GM23338 (cell line): ENCODE data around the gene SDHAF1. TPM values are rescaled to one million over a fixed set of nuclear protein-coding genes. Genes with fewer than 3 reads are reported as not detected.
A peak's percentile ranks its signal among the peaks of the same experiment; 100 is the strongest.

ENCODE experiments used
- ATAC-seq: fragments of 200-7000 bp; cut with Tn5 transposase; 3 replicates; pipeline ENCODE4 v1.9.1; 2020
- DNase-seq: peaks from one replicate; pipeline ENCODE4 v3.0.0-alpha.2; 2015; ENCODE audit warnings: low spot score
- H2AFZ ChIP-seq: fragments of 200-600 bp; sonication (generic); 2 replicates; pipeline ENCODE4 v1.8.0; 2016; ENCODE audit warnings: antibody characterized with exemption, mild to moderate bottlenecking, moderate library complexity
- H3F3A ChIP-seq: fragments of 200-600 bp; sonication (generic); replicated peaks from 2 replicates; pipeline ENCODE4 v1.8.0; 2017; ENCODE audit warnings: antibody characterized with exemption, mixed run types, low read depth
- H3K27ac ChIP-seq: fragments of 200-600 bp; sonication (generic); 2 replicates; pipeline ENCODE4 v1.6.1; 2016; ENCODE audit warnings: low read depth
- H3K27me3 ChIP-seq: fragments of 200-600 bp; sonication (generic); 2 replicates; pipeline ENCODE4 v1.8.0; 2016; ENCODE audit warnings: mild to moderate bottlenecking, mixed run types, moderate library complexity; ENCODE audit not compliant: insufficient read depth
- H3K36me3 ChIP-seq: fragments of 200-600 bp; sonication (generic); 2 replicates; pipeline ENCODE4 v1.8.0; 2016; ENCODE audit warnings: mild to moderate bottlenecking; ENCODE audit not compliant: insufficient read depth
- H3K4me1 ChIP-seq: fragments of 200-600 bp; sonication (generic); 2 replicates; pipeline ENCODE4 v1.8.0; 2016; ENCODE audit warnings: mild to moderate bottlenecking, moderate library complexity; ENCODE audit not compliant: insufficient read depth
- H3K4me2 ChIP-seq: fragments of 200-600 bp; sonication (generic); 2 replicates; pipeline ENCODE4 v1.7.1; 2017; ENCODE audit warnings: mixed run types
- H3K4me3 ChIP-seq: fragments of 200-600 bp; sonication (generic); 2 replicates; pipeline ENCODE4 v1.6.1; 2016; ENCODE audit warnings: mixed run types
- H3K79me2 ChIP-seq: fragments of 200-600 bp; sonication (generic); replicated peaks from 2 replicates; pipeline ENCODE4 v1.8.0; 2017; ENCODE audit warnings: mild to moderate bottlenecking; ENCODE audit not compliant: insufficient read depth
- H3K9me2 ChIP-seq: fragments of 200-600 bp; sonication (generic); 2 replicates; pipeline ENCODE4 v1.8.0; 2017; ENCODE audit not compliant: insufficient read depth
- H4K20me1 ChIP-seq: fragments of 200-600 bp; sonication (generic); replicated peaks from 2 replicates; pipeline ENCODE4 v1.8.0; 2017; ENCODE audit warnings: mild to moderate bottlenecking; ENCODE audit not compliant: insufficient read depth
- H3K27ac Mint-ChIP-seq: 2 replicates; pipeline ENCODE4 v1.8.0; 2020; ENCODE audit warnings: inconsistent platforms, mild to moderate bottlenecking, moderate library complexity, mixed read lengths
- H3K27me3 Mint-ChIP-seq: 3 replicates; pipeline ENCODE4 v1.8.0; 2022; ENCODE audit warnings: low read depth, mild to moderate bottlenecking, moderate library complexity, mixed read lengths, inconsistent platforms; ENCODE audit not compliant: insufficient read depth, poor library complexity
- H3K36me3 Mint-ChIP-seq: 3 replicates; pipeline ENCODE4 v1.8.0; 2021; ENCODE audit warnings: low read depth, mild to moderate bottlenecking, inconsistent platforms, moderate library complexity, mixed read lengths
- H3K4me1 Mint-ChIP-seq: 3 replicates; pipeline ENCODE4 v1.8.0; 2020; ENCODE audit warnings: mild to moderate bottlenecking, inconsistent platforms, mixed read lengths
- H3K4me3 Mint-ChIP-seq: 3 replicates; pipeline ENCODE4 v1.8.0; 2021; ENCODE audit warnings: moderate library complexity, mild to moderate bottlenecking, inconsistent platforms, mixed read lengths
- H3K9me3 Mint-ChIP-seq: 3 replicates; pipeline ENCODE4 v1.8.0; 2020; ENCODE audit warnings: moderate library complexity, mild to moderate bottlenecking, inconsistent platforms, mixed read lengths
- CREB1 ChIP-seq: fragments of 250-450 bp; sonication (Bioruptor Pico); IDR thresholded peaks from 2 replicates; pipeline ENCODE4 v1.5.0; 2020; ENCODE audit warnings: low read depth, mild to moderate bottlenecking, moderate library complexity
- CTCF ChIP-seq, 2 experiments: fragments of 200-600 bp in 1 of 2; sonication (generic) in 1 of 2; conservative IDR thresholded peaks; 2 replicates each; pipeline versions ENCODE4 v1.5.1 to v1.6.1; 2016 to 2017; ENCODE audit warnings: antibody characterized with exemption in 2 of 2, low read depth in 2 of 2, mild to moderate bottlenecking in 2 of 2, moderate library complexity in 1 of 2
- EZH2 ChIP-seq: fragments of 200-600 bp; sonication (generic); IDR thresholded peaks from one replicate; pipeline ENCODE4 v1.8.0; 2017; ENCODE audit warnings: antibody characterized with exemption, mild to moderate bottlenecking, low read depth; ENCODE audit not compliant: unreplicated experiment
- EZH2phosphoT487 ChIP-seq: fragments of 200-600 bp; sonication (generic); IDR thresholded peaks from one replicate; pipeline ENCODE4 v1.8.1; 2018; ENCODE audit warnings: antibody characterized with exemption; ENCODE audit not compliant: unreplicated experiment
- JUNB ChIP-seq: IDR thresholded peaks from one replicate; pipeline ENCODE4 v1.6.1; 2016; ENCODE audit warnings: antibody characterized with exemption; ENCODE audit not compliant: unreplicated experiment
- NANOG ChIP-seq: IDR thresholded peaks from 2 replicates; pipeline ENCODE4 v1.6.1; 2016; ENCODE audit warnings: antibody characterized with exemption, borderline replicate concordance
- POLR2AphosphoS5 ChIP-seq: IDR thresholded peaks from 2 replicates; pipeline ENCODE4 v1.6.1; 2016; ENCODE audit warnings: antibody characterized with exemption, low read depth
- REST ChIP-seq: IDR thresholded peaks from one replicate; pipeline ENCODE4 v1.6.1; 2018; ENCODE audit warnings: antibody characterized with exemption; ENCODE audit not compliant: unreplicated experiment
- STAT1 ChIP-seq: IDR thresholded peaks from one replicate; pipeline ENCODE4 v1.6.1; 2016; ENCODE audit warnings: antibody characterized with exemption; ENCODE audit not compliant: unreplicated experiment
- ZNF114 ChIP-seq: fragments of 250-450 bp; sonication (Bioruptor Pico); IDR thresholded peaks from 2 replicates; pipeline ENCODE4 v1.5.0; 2020; ENCODE audit warnings: mild to moderate bottlenecking, moderate library complexity
- ZNF331 ChIP-seq: fragments of 250-450 bp; sonication (Bioruptor Pico); IDR thresholded peaks from 2 replicates; pipeline ENCODE4 v1.5.0; 2020; ENCODE audit warnings: low read depth, mild to moderate bottlenecking, moderate library complexity
- polyA plus RNA-seq: library from polyadenylated mRNA; unstranded; fragments of >200 nt; fragmentation: Nextera tagmentation; extraction: Ambion mirVana; gene quantifications from 2 replicates; pipeline ENCODE4 v1.2.1, GENCODE V29; 2016
- total RNA-seq: library from RNA; depleted of rRNA; stranded (reverse); fragments of >200 nt; shearing (Covaris generic); gene quantifications from 2 replicates; pipeline ENCODE4 v1.2.3, GENCODE V29; 2014
- TF ChIP-seq, protein P1 (sequence below): IDR thresholded peaks from 2 replicates; pipeline ENCODE4 v1.6.1; 2016; ENCODE audit warnings: antibody characterized with exemption
- TF ChIP-seq, protein P2 (sequence below): fragments of 250-450 bp; sonication (Bioruptor Pico); IDR thresholded peaks from 2 replicates; pipeline ENCODE4 v1.5.0; 2020; ENCODE audit warnings: mild to moderate bottlenecking, moderate library complexity

The SDHAF1 gene
- total and polyA plus RNA-seq, 2 experiments from 2014 or later, result 19.9 to 55.9 TPM

- peaks cover 13% of the 10 kb centered on the region; the same call in 2 of the 3 replicates for H3K4me1 Mint-ChIP-seq
- H3K4me1 ChIP-seq, result peaks cover 12% of the 10 kb centered on the region
- no peaks in the 10 kb centered on the region for H3K79me2 ChIP-seq
- peak overlapping the region; percentile 46; the same call in 1 of the 2 replicates for H3K4me2 ChIP-seq
- TF ChIP-seq EZH2phosphoT487 (no peak), ZNF331 (no peak), CTCF (conservative IDR thresholded peaks at IDR 0.05; ENCODE audit: low read depth in 2 of 2) (no peak), JUNB (no peak), EZH2 (no peak), POLR2AphosphoS5 (no peak), NANOG (no peak), CREB1 (no peak), REST (no peak), ZNF114 (no peak), STAT1 (no peak)
- TF ChIP-seq, protein P1, sequence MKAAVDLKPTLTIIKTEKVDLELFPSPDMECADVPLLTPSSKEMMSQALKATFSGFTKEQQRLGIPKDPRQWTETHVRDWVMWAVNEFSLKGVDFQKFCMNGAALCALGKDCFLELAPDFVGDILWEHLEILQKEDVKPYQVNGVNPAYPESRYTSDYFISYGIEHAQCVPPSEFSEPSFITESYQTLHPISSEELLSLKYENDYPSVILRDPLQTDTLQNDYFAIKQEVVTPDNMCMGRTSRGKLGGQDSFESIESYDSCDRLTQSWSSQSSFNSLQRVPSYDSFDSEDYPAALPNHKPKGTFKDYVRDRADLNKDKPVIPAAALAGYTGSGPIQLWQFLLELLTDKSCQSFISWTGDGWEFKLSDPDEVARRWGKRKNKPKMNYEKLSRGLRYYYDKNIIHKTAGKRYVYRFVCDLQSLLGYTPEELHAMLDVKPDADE, result no peak
- TF ChIP-seq, protein P2, sequence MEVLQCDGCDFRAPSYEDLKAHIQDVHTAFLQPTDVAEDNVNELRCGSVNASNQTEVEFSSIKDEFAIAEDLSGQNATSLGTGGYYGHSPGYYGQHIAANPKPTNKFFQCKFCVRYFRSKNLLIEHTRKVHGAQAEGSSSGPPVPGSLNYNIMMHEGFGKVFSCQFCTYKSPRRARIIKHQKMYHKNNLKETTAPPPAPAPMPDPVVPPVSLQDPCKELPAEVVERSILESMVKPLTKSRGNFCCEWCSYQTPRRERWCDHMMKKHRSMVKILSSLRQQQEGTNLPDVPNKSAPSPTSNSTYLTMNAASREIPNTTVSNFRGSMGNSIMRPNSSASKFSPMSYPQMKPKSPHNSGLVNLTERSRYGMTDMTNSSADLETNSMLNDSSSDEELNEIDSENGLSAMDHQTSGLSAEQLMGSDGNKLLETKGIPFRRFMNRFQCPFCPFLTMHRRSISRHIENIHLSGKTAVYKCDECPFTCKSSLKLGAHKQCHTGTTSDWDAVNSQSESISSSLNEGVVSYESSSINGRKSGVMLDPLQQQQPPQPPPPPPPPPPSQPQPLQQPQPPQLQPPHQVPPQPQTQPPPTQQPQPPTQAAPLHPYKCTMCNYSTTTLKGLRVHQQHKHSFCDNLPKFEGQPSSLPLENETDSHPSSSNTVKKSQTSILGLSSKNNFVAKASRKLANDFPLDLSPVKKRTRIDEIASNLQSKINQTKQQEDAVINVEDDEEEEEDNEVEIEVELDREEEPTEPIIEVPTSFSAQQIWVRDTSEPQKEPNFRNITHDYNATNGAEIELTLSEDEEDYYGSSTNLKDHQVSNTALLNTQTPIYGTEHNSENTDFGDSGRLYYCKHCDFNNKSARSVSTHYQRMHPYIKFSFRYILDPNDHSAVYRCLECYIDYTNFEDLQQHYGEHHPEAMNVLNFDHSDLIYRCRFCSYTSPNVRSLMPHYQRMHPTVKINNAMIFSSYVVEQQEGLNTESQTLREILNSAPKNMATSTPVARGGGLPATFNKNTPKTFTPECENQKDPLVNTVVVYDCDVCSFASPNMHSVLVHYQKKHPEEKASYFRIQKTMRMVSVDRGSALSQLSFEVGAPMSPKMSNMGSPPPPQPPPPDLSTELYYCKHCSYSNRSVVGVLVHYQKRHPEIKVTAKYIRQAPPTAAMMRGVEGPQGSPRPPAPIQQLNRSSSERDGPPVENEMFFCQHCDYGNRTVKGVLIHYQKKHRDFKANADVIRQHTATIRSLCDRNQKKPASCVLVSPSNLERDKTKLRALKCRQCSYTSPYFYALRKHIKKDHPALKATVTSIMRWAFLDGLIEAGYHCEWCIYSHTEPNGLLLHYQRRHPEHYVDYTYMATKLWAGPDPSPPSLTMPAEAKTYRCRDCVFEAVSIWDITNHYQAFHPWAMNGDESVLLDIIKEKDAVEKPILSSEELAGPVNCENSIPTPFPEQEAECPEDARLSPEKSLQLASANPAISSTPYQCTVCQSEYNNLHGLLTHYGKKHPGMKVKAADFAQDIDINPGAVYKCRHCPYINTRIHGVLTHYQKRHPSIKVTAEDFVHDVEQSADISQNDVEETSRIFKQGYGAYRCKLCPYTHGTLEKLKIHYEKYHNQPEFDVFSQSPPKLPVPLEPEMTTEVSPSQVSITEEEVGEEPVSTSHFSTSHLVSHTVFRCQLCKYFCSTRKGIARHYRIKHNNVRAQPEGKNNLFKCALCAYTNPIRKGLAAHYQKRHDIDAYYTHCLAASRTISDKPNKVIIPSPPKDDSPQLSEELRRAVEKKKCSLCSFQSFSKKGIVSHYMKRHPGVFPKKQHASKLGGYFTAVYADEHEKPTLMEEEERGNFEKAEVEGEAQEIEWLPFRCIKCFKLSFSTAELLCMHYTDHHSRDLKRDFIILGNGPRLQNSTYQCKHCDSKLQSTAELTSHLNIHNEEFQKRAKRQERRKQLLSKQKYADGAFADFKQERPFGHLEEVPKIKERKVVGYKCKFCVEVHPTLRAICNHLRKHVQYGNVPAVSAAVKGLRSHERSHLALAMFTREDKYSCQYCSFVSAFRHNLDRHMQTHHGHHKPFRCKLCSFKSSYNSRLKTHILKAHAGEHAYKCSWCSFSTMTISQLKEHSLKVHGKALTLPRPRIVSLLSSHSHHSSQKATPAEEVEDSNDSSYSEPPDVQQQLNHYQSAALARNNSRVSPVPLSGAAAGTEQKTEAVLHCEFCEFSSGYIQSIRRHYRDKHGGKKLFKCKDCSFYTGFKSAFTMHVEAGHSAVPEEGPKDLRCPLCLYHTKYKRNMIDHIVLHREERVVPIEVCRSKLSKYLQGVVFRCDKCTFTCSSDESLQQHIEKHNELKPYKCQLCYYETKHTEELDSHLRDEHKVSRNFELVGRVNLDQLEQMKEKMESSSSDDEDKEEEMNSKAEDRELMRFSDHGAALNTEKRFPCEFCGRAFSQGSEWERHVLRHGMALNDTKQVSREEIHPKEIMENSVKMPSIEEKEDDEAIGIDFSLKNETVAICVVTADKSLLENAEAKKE, result no peak
- H3K4me3 ChIP-seq, result no peak overlapping the region
- H3K4me3 Mint-ChIP-seq, result no peak overlapping the region
- peak; percentile 77 for ATAC-seq
- peaks cover 5% of the 10 kb centered on the region; the same call in 1 of the 2 replicates for H4K20me1 ChIP-seq
- H2AFZ ChIP-seq, result no peak overlapping the region
- no peaks in the 10 kb centered on the region for H3K36me3 ChIP-seq
- H3K36me3 Mint-ChIP-seq, result 0 out of 3 replicates have a peak, but pooled peaks cover 3% of the 10 kb centered on the region
- peak overlapping the region; percentile 81 for H3K27ac ChIP-seq
- 0 out of 2 replicates have a peak, but pooled peaks cover 3% of the 10 kb centered on the region for H3F3A ChIP-seq
- H3K27me3 ChIP-seq, result no peaks in the 10 kb centered on the region
- peak; percentile 57 for DNase-seq
- H3K9me2 ChIP-seq, result 0 out of 2 replicates have a peak, but pooled peaks cover 2% of the 10 kb centered on the region
- H3K27me3 Mint-ChIP-seq, result peaks cover 5% of the 10 kb centered on the region
- no peak overlapping the region for H3K27ac Mint-ChIP-seq
- no peaks in the 10 kb centered on the region for H3K9me3 Mint-ChIP-seq
These were observed 46.8 kb downstream of the SDHAF1 start for GRCh38 chr19:36041831-36042230.
